ENCODE measurements around the gene FBLIM1.

DNA sequence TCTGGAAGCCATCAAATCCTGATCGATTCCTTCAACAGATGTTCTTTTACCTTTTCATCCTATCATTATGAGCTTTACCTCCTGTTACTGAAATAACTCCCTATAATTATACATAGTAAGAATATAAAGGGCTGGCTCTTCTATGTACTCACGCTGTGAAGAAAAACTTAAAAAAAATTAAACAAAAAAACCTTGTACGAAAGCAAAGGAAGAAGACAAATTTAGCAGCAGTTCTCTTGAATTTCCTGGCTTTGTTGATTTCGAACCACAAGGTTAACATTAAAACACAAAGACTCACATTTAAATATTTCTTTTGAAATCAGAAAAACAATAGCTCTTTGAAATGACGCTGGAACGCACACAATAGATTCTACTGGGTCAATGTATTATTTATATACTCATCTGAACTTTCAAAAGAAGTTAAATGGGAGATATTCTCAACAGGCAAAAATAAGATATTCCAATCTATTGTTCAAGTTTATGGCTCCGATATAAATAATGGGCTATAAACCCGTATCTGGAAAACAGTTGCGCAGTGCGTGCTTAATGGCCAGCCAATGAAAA lies 75.3 kb downstream of the FBLIM1 start:
- TF ChIP-seq, protein P1, sequence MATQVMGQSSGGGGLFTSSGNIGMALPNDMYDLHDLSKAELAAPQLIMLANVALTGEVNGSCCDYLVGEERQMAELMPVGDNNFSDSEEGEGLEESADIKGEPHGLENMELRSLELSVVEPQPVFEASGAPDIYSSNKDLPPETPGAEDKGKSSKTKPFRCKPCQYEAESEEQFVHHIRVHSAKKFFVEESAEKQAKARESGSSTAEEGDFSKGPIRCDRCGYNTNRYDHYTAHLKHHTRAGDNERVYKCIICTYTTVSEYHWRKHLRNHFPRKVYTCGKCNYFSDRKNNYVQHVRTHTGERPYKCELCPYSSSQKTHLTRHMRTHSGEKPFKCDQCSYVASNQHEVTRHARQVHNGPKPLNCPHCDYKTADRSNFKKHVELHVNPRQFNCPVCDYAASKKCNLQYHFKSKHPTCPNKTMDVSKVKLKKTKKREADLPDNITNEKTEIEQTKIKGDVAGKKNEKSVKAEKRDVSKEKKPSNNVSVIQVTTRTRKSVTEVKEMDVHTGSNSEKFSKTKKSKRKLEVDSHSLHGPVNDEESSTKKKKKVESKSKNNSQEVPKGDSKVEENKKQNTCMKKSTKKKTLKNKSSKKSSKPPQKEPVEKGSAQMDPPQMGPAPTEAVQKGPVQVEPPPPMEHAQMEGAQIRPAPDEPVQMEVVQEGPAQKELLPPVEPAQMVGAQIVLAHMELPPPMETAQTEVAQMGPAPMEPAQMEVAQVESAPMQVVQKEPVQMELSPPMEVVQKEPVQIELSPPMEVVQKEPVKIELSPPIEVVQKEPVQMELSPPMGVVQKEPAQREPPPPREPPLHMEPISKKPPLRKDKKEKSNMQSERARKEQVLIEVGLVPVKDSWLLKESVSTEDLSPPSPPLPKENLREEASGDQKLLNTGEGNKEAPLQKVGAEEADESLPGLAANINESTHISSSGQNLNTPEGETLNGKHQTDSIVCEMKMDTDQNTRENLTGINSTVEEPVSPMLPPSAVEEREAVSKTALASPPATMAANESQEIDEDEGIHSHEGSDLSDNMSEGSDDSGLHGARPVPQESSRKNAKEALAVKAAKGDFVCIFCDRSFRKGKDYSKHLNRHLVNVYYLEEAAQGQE (IDR thresholded peaks at IDR 0.05; ENCODE audit: low read depth), result no peak
- TF ChIP-seq, protein P2, sequence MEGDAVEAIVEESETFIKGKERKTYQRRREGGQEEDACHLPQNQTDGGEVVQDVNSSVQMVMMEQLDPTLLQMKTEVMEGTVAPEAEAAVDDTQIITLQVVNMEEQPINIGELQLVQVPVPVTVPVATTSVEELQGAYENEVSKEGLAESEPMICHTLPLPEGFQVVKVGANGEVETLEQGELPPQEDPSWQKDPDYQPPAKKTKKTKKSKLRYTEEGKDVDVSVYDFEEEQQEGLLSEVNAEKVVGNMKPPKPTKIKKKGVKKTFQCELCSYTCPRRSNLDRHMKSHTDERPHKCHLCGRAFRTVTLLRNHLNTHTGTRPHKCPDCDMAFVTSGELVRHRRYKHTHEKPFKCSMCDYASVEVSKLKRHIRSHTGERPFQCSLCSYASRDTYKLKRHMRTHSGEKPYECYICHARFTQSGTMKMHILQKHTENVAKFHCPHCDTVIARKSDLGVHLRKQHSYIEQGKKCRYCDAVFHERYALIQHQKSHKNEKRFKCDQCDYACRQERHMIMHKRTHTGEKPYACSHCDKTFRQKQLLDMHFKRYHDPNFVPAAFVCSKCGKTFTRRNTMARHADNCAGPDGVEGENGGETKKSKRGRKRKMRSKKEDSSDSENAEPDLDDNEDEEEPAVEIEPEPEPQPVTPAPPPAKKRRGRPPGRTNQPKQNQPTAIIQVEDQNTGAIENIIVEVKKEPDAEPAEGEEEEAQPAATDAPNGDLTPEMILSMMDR (IDR thresholded peaks at IDR 0.05 in 2 of 3, conservative IDR thresholded peaks at IDR 0.05 in 1 of 3; ENCODE audit: borderline replicate concordance in 1 of 3, insufficient read depth in 1 of 3, low read depth in 2 of 3, low read length in 2 of 3), result no peak
- TF ChIP-seq POLR2AphosphoS5 (IDR thresholded peaks at IDR 0.05; ENCODE audit: low read depth, low read length) (0 out of 2 replicates have a peak, but pooled peaks have one; percentile 43), SP1 (IDR thresholded peaks at IDR 0.05; ENCODE audit: low read depth) (no peak), POLR2A (IDR thresholded peaks at IDR 0.05; ENCODE audit: borderline replicate concordance, extremely low read depth, insufficient read depth, insufficient read length) (no peak), EZH2 (IDR thresholded peaks at IDR 0.05) (no peak), CEBPB (IDR thresholded peaks at IDR 0.05; ENCODE audit: low read depth) (no peak)
- TF ChIP-seq, protein P3, sequence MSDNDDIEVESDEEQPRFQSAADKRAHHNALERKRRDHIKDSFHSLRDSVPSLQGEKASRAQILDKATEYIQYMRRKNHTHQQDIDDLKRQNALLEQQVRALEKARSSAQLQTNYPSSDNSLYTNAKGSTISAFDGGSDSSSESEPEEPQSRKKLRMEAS (IDR thresholded peaks at IDR 0.05), result no peak

Measured in HCT116 (cell line).